ENCODE data around the gene SMAD7. TPM values are rescaled to one million over a fixed set of nuclear protein-coding genes. Genes with fewer than 3 reads are reported as not detected.

The SMAD7 gene
- total RNA-seq, 2 donors from 2014 or later = 23.3 to 44.5 TPM

DNA sequence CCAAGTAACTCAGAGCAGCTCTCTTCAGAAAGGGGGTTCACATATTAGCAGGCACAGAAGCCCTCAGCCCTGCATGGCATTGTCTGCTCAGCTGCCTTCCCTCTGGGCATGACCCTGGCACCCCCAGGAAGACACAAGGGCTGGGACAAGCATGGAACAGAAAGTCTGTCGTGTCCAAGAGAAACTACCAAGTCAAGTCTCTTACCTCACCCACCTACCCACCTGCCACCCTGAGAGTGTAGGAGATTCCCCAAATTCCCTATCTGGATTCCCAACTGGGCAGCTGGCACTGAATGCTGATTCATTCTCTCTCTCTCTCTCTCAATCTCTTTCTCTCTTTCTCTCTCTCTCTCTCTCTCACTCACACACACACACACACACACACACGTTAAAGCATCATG, 21.6 kb downstream of the SMAD7 start:
- ATAC-seq = no peak
- Histone ChIP-seq H3K27me3 (no peaks in the 10 kb centered on the region), H3K9me3 (no peaks in the 10 kb centered on the region), H3K4me1 (peaks cover 93% of the 10 kb centered on the region), H3K36me3 (replicated peaks in 1 of 2; ENCODE audit: insufficient read depth in 1 of 2, low read depth in 2 of 2) (no peaks in the 10 kb centered on the region), H3K27ac (peak overlapping the region; percentile 84 to 91 (median 88)), H3K4me3 (no peak overlapping the region)
- intact Hi-C loops (cut with DNase I) = no loop called here
- TF ChIP-seq CTCF (IDR thresholded peaks at IDR 0.05) (no peak), POLR2A (IDR thresholded peaks at IDR 0.05) (no peak)
- 8 to 19% methylated on average over 2 of the region's 2 CpGs for WGBS, 2 donors
- DNase-seq = no peak

- intact Hi-C loops (cut with DNase I) = no loop called here
- H3K4me3 ChIP-seq = no peak overlapping the region
- H3K4me1 ChIP-seq = peaks cover 90% of the 10 kb centered on the region
Observed at GRCh38 chr18:48928787-48929186, 22.0 kb downstream of the SMAD7 start.

DNA sequence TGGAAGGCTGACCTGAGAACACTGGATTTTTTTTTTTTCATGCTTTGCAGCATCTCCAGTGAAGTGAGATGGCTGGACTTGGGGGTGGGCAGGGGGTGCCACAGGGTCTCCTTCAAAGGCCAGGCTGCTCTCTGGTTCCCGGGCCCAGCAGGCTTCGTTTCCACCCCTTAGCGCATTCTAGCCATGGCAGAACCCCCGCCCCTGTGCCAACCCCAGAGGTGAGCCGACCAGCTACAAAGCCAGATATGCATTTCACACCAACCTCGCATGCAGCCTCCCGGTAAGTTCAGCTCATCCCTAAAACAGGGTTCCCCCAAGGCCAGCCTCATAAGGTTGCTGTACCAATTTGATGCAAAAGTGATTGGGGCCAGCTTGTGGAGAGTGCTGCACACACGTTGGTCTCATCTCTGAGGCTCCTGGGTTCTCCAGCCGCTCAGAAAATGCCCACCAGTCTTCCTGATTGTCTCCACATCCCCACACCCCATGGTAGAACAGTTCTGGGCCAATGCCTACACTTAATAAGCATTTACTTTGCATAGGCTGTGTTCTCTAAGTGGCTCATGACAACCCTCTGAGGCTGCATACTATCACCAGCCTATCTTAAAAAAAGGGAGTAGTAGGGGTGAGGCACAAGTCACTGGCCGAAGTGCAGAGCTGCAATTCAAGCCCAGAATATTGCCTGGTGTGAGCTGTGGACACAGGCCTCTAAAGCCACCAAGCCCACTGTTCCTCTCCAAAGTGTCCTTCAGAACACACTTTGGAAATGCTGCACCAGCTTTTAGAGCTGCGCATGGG, 23.3 kb downstream of the SMAD7 start:
- Histone ChIP-seq H3K4me3 (no peak overlapping the region), H3K9me3 (no peaks in the 10 kb centered on the region), H3K27ac (peak overlapping the region in 3 of 4 donors; percentile 86 to 91 (median 91)), H3K27me3 (no peaks in the 10 kb centered on the region), H3K4me1 (peaks cover 90% of the 10 kb centered on the region), H3K36me3 (replicated peaks in 1 of 2; ENCODE audit: insufficient read depth in 1 of 2, low read depth in 2 of 2) (no peaks in the 10 kb centered on the region)
- TF ChIP-seq CTCF (IDR thresholded peaks at IDR 0.05) (no peak), POLR2A (IDR thresholded peaks at IDR 0.05) (no peak)
- 84 to 88% methylated on average over 11 of the region's 11 CpGs for WGBS, 2 donors
- ATAC-seq = no peak
- DNase-seq = no peak
- intact Hi-C loops (cut with DNase I) = no loop called here

More at GRCh38 chr18:48928787-48929186, 22.0 kb downstream of the SMAD7 start:
- Histone ChIP-seq H3K9me3 (no peaks in the 10 kb centered on the region), H3K27ac (peak overlapping the region; percentile 84 to 91 (median 88)), H3K27me3 (no peaks in the 10 kb centered on the region), H3K36me3 (replicated peaks in 1 of 2; ENCODE audit: insufficient read depth in 1 of 2, low read depth in 2 of 2) (no peaks in the 10 kb centered on the region)
- DNase-seq (peak; percentile 42 to 75 (median 72)), ATAC-seq (no peak)
- no peak for TF ChIP-seq CTCF (IDR thresholded peaks at IDR 0.05)
- 7 to 13% methylated on average over 9 of the region's 9 CpGs for WGBS, 2 donors

DNA sequence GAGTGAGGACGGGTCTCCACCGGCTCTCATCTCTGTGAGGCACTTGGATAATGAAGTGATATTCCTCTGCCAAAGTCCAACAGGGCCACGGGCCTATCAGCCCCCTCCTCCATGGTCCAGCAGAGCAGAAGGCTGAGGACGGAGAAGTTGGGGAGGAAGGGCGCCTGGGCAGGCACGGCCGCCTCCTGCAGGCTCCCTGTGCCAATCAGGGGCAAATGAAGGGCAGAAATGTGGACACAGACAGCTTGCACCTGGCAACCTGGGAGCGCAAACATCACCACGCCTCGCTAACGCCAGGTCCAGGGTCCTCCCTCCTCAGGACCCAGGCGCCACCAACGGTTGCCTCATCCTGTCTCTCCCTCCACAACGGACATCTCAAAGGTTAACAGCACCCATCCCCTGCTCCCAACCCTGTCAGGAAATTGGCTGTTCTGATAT, 24.3 kb downstream of the SMAD7 start:
- no peak for TF ChIP-seq CTCF (IDR thresholded peaks at IDR 0.05)
- no peak for TF ChIP-seq POLR2A (IDR thresholded peaks at IDR 0.05)
- peak overlapping the region in 3 of 4 donors; percentile 22 to 91 (median 91) for H3K27ac ChIP-seq
- WGBS, 2 donors = 68 to 79% methylated on average over 11 to 14 of the region's 14 CpGs
- DNase-seq = peak in 2 of 4 donors; percentile 50 to 54
- H3K4me1 ChIP-seq = peaks cover 86% of the 10 kb centered on the region
- ATAC-seq = no peak
- intact Hi-C loops (cut with DNase I) = no loop called here
- H3K4me3 ChIP-seq = no peak overlapping the region
- H3K36me3 ChIP-seq (replicated peaks in 1 of 2; ENCODE audit: insufficient read depth in 1 of 2, low read depth in 2 of 2) = no peaks in the 10 kb centered on the region
- no peaks in the 10 kb centered on the region for H3K9me3 ChIP-seq
- no peaks in the 10 kb centered on the region for H3K27me3 ChIP-seq

DNA sequence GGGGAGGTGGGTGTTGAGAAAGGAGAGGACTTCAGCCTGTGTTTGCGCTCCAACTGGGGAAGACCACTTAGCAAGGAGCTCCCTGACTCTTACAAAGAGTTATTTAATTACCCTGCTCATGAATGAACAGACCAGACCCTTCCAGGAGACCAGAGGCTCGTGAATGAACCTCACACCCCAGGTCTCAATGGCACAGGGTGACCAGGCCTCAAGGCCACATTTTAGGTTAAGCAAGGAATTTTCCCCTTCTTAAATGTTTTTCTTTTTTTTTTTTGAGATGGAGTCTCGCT, 25.3 kb downstream of the SMAD7 start:
- Histone ChIP-seq H3K9me3 (no peaks in the 10 kb centered on the region), H3K36me3 (replicated peaks in 1 of 2; ENCODE audit: insufficient read depth in 1 of 2, low read depth in 2 of 2) (no peaks in the 10 kb centered on the region), H3K4me3 (no peak overlapping the region), H3K4me1 (peaks cover 79% of the 10 kb centered on the region), H3K27me3 (no peaks in the 10 kb centered on the region), H3K27ac (peak overlapping the region in 2 of 4 donors; percentile 22 to 40)
- 87 to 96% methylated on average over 3 of the region's 3 CpGs for WGBS, 2 donors
- intact Hi-C loops (cut with DNase I) = no loop called here
- DNase-seq (no peak), ATAC-seq (no peak)
- no peak for TF ChIP-seq CTCF (IDR thresholded peaks at IDR 0.05)
- TF ChIP-seq POLR2A (IDR thresholded peaks at IDR 0.05) = no peak

Data from body of pancreas (tissue), 4 donors.